HG03457 (cell line): ENCODE data around the gene GNPTG.

Experiments used
- ATAC-seq: cut with Tn5 transposase; IDR thresholded peaks from one replicate; pipeline ENCODE4 v1.9.1; 2021; ENCODE audit warnings: moderate number of reproducible peaks; ENCODE audit not compliant: unreplicated experiment

GNPTG gene

DNA sequence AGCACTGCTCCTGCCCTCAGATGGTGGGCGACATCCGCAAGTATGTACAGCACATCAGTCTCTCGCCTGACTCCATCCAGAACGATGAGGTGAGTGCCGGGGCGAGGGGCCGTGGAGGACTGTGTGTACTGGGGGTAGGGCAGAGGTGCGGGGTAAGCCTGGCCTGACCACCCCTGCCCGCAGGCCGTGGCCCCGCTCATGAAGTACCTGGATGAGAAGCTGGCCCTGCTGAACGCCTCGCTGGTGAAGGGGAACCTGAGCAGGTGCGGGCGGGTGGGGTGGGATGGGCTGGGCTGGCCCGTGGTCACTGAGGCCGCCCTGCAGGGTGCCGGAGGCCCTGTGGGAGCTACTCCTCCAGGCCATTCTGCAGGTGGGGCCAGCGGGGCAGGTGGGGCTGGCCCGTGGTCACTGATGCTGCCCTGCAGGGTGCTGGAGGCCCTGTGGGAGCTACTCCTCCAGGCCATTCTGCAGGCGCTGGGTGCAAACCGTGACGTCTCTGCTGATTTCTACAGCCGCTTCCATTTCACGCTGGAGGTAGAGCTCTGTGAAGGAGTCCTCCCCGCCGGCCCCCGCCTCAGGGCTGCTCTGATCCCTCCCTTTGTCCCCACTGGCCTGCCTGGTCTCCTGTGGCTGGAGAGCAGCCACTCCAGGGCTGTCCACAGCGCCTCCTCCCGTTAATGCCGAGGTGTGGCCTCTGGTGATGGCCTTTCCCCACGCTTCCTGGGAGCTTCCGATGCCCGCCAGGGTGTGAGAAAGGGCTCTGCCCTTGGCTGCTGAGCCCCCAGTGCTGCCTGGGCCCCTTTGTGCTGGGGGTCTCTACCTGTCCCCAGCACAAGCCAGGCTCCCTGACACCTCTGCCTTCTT is 5.1 kb upstream of the GNPTG start:
- no peak for ATAC-seq

GRCh38 chr16:1347286-1347855 is 4.4 kb upstream of the GNPTG start:
- no peak for ATAC-seq

GRCh38 chr16:1347962-1348361 is 3.8 kb upstream of the GNPTG start:
- no peak for ATAC-seq

GRCh38 chr16:1348441-1348840 is 3.3 kb upstream of the GNPTG start:
- ATAC-seq: no peak

DNA sequence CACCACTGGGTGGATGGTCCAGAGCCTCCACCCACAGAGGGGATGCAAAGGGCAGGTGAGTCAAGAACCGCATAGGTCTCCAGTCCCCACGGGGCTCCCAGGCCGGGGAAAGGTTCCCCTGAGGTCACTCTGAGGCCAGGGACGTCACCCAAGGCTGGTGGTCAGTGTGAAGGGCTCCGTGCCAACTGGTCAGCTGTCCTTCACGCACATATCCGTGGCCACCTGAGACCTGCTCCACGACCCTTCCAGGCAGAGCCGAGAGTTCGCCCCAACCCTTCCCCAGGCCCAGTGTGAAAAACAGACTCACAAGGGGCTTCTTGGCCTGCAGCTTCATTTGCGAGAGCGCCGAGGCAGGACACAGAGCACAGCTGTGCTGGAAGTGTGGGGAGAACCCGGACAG is 2.8 kb upstream of the GNPTG start:
- no peak for ATAC-seq

GRCh38 chr16:1349351-1349750 is 2.4 kb upstream of the GNPTG start:
- ATAC-seq: no peak

DNA sequence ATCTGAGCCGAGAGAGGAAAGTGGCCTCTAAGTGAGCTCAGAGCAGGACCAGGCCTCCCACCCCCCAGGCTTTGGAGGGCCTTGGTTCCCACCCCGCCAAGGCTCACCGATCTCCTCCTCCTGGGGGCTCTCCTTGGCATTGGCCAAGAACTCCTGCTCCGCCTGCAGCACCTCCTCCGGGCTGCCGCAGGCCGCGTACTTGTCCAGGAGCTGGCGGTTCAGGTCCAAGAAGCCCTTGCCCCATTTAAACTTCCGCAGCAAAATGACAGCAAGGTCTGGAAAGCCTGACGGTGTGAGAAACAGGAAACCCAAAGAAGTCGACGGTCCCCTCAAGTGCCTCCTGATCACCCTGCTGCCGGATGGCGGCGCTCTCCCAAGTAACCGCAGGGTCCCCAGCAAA is 1.8 kb upstream of the GNPTG start:
- ATAC-seq: no peak

GRCh38 chr16:1350691-1351090 is 1.0 kb upstream of the GNPTG start:
- no peak for ATAC-seq

- ATAC-seq: peak; percentile 12
These were observed 533 bp upstream of the GNPTG start for GRCh38 chr16:1351215-1351581.

GRCh38 chr16:1354815-1355540 is 3.2 kb downstream of the GNPTG start:
- no peak for ATAC-seq

DNA sequence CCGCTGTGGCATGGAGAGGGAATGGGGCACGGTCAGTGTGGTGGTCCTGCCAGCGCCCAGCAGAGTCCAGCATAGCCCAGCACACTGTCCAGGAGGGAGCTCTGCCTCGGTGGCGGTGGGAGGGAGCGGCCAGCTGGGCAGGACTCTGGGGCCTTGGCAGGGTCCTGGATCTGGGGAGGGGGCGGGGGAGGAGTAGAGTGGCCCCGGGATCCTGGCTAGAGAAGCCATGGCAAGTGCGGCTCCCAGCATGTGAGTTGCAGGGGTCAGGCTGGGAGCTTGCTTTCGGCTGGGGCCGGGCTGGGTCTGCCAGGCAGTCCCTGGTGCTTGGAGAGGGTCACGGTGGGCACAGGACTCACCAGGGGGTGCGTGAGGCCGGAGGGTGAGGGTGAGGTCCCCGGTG is 3.9 kb downstream of the GNPTG start:
- ATAC-seq: no peak

- no peak for ATAC-seq
These were observed 4.5 kb downstream of the GNPTG start for GRCh38 chr16:1356061-1356900.

DNA sequence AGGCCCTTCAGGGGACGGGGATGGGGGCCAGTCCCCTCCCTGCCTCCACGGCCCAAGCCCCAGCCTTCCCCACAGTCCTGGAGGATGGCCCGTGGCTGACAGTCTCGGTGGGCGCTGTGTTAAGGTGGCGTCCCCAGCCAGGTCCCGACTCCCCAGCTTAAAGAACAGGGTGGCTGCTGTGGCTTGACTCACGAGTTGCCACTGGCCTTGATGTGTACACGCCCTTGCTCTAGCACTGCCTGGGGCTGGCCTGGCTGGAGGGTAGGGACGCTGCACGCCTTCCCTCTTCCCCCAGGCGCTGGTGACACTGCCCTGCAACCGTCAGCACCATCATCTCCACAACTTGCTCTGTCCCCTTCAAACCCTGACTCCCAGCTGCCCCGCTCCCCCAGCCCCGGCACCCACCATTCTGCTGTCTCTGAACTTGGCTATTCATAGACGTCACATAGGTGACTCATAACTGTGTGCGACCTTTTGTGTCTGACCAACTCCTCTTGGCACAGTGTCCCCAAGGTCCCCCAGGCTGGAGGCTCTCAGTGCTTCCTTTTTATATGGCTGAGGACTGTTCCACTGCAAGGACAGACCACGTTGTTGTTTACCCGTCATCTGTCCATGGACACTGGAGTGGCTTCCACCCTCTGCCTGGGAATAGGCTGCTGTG is 6.3 kb downstream of the GNPTG start:
- ATAC-seq: no peak

DNA sequence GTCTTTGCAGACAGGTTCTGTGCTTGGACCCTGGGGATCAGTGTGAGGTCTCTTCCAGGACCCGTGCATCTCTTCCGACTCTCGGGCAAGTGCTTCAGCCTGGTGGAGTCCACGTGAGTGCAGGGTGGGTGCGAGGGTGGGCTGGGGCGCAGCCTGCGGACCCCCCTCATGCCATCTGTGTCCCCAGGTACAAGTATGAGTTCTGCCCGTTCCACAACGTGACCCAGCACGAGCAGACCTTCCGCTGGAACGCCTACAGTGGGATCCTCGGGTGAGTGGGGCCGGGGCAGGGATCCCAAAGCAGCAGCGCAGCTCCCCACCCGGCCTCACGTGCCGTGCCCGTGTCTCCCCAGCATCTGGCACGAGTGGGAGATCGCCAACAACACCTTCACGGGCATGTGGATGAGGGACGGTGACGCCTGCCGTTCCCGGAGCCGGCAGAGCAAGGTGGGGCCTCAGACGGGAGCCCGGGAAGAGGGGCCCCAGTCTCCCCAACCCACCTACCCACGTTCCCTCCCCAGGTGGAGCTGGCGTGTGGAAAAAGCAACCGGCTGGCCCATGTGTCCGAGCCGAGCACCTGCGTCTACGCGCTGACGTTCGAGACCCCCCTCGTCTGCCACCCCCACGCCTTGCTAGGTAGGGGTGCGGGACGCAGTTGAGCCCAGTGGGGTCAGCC is 10.1 kb downstream of the GNPTG start:
- no peak for ATAC-seq

DNA sequence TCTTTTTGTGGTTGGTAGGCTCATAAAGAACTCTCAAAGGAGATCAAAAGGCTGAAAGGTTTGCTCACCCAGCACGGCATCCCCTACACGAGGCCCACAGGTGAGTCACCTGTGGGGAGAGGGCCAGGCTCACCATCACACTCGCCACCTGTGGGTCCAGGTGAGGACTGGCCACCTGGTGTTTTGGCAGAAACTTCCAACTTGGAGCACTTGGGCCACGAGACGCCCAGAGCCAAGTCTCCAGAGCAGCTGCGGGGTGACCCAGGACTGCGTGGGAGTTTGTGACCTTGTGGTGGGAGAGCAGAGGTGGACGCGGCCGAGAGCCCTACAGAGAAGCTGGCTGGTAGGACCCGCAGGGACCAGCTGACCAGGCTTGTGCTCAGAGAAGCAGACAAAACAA is 11.1 kb downstream of the GNPTG start:
- no peak for ATAC-seq

GRCh38 chr16:1363501-1364041 is 11.8 kb downstream of the GNPTG start:
- ATAC-seq: no peak

DNA sequence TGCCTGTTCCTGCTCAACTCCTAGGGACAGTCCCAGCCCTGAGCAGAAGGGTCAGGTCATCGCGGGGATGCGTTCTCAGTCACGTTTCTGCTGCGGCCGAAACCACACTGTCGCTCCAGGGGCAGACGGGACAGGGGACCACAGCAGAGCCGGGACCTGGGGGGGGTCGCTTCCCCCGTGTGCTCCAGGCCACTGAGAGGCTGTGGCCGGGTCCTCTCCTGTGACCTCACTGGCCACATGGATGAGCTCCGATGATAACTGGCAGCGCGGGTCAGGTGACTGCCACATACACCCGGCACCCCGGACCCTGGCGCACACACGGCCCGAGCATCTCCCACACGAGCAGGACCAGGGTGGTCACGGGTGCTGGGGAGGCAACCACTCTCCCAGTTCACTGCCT is 12.8 kb downstream of the GNPTG start:
- no peak for ATAC-seq

- no peak for ATAC-seq
These were observed 14.5 kb downstream of the GNPTG start for GRCh38 chr16:1366060-1366711.

GRCh38 chr16:1366712-1367299 is 15.1 kb downstream of the GNPTG start:
- ATAC-seq: no peak
